A549 (cell line): ENCODE data around the gene APOBEC3G.
"Not testable (repeated sequence)": the region's sequence is repeated elsewhere in the genome, so short reads cannot be mapped to it uniquely, and the experiment has no call there.

Experiments
- CHD4 ChIP-seq: fragments of 200-600 bp; sonication (generic); IDR thresholded peaks from 2 replicates; pipeline ENCODE4 v1.6.1; 2016; ENCODE audit warnings: antibody characterized with exemption, mild to moderate bottlenecking, borderline replicate concordance
- CTCF ChIP-seq: fragments of >200 bp; sonication (Bioruptor Twin); formaldehyde crosslinking; IDR thresholded peaks from 3 replicates; pipeline ENCODE4 v1.5.1; 2016
- EP300 ChIP-seq, 2 experiments: fragments of >200 bp; sonication (Bioruptor Twin); formaldehyde crosslinking; IDR thresholded peaks; 2 replicates in 1 of 2; 3 replicates in 1 of 2; pipeline ENCODE4 v1.6.1; 2016 to 2017
- GATA3 ChIP-seq: IDR thresholded peaks from 2 replicates; pipeline ENCODE4 v1.6.1; 2012; ENCODE audit warnings: borderline replicate concordance
- KDM5A ChIP-seq: fragments of 200-600 bp; sonication (generic); IDR thresholded peaks from 2 replicates; pipeline ENCODE4 v1.6.1; 2016; ENCODE audit warnings: antibody characterized with exemption, mild to moderate bottlenecking
- MAZ ChIP-seq: fragments of 150-350 bp; IDR thresholded peaks from 2 replicates; pipeline ENCODE4 v1.6.1; 2014; ENCODE audit warnings: antibody characterized with exemption, low read depth, low read length, borderline replicate concordance
- MYC ChIP-seq: IDR thresholded peaks from 2 replicates; pipeline ENCODE4 v1.6.1; 2012; ENCODE audit warnings: mild to moderate bottlenecking, inconsistent platforms, low read length, improper control_type of control experiment, borderline replicate concordance
- RAD21 ChIP-seq, 2 experiments: fragments of >200 bp in 1 of 2; sonication (Bioruptor Twin) in 1 of 2; formaldehyde crosslinking in 1 of 2; IDR thresholded peaks in 1 of 2; conservative IDR thresholded peaks in 1 of 2; 2 replicates in 1 of 2; 3 replicates in 1 of 2; pipeline ENCODE4 v1.6.1; 2012 to 2018; ENCODE audit warnings: inconsistent platforms in 1 of 2
- SMC3 ChIP-seq: fragments of >200 bp; sonication (Bioruptor Twin); formaldehyde crosslinking; IDR thresholded peaks from 3 replicates; pipeline ENCODE4 v1.6.1; 2018; ENCODE audit warnings: inconsistent platforms

GRCh38 chr22:39061290-39061689 is 15.8 kb upstream of the APOBEC3G start:
- TF ChIP-seq CHD4; EP300 (IDR thresholded peaks at IDR 0.05); GATA3; CTCF; RAD21 (conservative IDR thresholded peaks at IDR 0.05 in 1 of 2, IDR thresholded peaks at IDR 0.05 in 1 of 2); KDM5A; SMC3; MAZ; MYC: not testable (repeated sequence)
